ENCODE measurements around the gene MAGEA2. TPM values are rescaled to one million over a fixed set of nuclear protein-coding genes. Genes with fewer than 3 reads are reported as not detected.

MAGEA2 gene
- total RNA-seq: not detected in 2 replicates

GRCh38 chrX:152753686-152754650, at the start of gene MAGEA2:
Gene MAGEA2, minus strand, starts transcription at chrX:152753842. Its CDS starts 2,479 bp downstream, at chrX:152751363.

DNA sequence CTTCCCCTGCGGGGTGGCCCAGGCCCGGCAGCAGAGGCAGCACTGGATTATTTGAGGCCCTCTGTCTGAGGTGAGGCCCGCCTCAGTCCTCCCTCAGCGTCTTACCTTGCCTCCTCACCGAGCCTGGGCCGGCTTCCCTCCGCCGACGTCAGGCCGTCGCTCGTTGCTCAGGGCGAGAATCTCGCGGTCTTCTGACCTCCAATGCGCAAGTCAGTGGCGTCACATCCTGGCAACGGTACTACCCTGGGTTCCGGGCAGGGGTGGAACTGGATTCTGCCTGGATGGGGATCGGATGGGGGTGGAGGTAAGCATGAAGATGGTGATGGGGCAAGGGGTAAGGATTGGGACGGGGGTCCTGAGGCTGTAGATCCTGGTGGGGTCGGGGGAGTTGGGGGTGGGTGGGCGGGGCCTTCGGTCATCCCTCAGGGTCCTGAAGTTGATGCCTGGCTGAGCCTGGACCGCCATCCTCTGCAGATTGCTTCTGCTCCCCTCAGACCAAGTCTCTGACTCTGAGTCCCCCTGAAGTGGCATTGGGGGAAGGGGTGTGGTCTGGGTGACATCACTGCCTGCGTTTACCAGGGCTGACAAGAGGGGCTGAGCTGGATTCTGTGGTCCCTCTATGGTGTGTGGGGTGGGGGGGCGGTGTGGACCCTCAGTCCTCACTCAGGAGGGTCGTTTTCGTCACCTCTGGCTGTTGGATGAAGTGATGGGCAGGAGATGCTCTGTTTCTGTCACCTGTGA, 16.1 kb upstream of the MAGEA2 start, which contains the start of gene MAGEA6:
TSS of gene MAGEA6 (minus strand) at position 141 of the 741 bp plus-strand sequence. CDS start 2,039 bp downstream, outside the sequence.

DNA sequence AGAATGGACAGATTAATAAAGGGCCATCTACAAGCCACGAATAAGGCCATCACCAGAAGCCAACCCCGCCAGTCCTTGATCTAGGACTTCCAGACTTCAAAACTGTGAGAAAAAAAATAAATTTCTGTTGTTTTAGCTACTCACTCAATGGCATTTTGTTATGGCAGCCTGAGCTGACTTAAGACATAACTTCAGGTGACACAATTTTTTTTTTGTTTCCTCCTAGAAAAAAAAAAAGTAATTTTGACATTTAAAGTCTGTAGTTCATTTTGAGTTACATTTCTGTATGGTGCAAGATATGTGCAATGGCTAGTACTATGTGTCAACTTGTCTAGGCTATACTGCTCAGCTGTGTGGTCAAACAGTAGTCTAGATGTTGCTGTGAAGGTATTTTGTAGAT, 5.3 kb upstream of the MAGEA2 start, which contains the start of gene CSAG3:
TSS of gene CSAG3 (plus strand) at position 301 of the 400 bp plus-strand sequence.

DNA sequence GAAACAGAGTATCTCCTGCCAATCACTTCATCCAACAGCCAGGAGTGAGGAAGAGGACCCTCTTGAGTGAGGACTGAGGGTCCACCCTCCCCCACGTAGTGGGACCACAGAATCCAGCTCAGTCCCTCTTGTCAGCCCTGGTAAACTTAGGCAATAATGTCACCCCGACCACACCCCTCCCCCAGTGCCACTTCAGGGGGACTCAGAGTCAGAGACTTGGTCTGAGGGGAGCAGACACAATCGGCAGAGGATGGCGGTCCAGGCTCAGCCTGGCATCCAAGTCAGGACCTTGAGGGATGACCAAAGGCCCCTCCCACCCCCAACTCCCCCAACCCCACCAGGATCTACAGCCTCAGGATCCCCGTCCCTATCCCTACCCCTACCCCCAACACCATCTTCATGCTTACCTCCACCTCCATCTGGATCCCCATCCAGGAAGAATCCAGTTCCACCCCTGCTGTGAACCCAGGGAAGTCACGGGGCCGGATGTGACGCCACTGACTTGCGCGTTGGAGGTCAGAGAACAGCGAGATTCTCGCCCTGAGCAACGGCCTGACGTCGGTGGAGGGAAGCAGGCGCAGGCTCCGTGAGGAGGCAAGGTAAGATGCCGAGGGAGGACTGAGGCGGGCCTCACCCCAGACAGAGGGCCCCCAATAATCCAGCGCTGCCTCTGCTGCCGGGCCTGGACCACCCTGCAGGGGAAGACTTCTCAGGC, 20.2 kb downstream of the MAGEA2 start, which contains the start of the genes CSAG1 and MAGEA12:
TSS of gene CSAG1 (minus strand) at position 461 of the 715 bp plus-strand sequence. CDS start 1,261 bp downstream, outside the sequence.
TSS of gene MAGEA12 (plus strand) at position 497 of the 715 bp plus-strand sequence. CDS start 2,405 bp downstream, outside the sequence.

GRCh38 chrX:152713815-152714787, 39.5 kb downstream of the MAGEA2 start, which contains the start of gene MAGEA2B:
Gene MAGEA2B, plus strand, starts transcription at chrX:152714628. Its CDS starts 2,479 bp downstream, at chrX:152717107.

GRCh38 chrX:152709173-152709572, 44.5 kb downstream of the MAGEA2 start, which contains the start of gene CSAG2:
Gene CSAG2, minus strand, starts transcription at chrX:152709273. Its CDS starts 161 bp downstream, at chrX:152709112.

Other genes starting within 250 kb of the MAGEA2 start
- gene GABRQ, start 115.9 kb downstream of the MAGEA2 start, total RNA-seq: under 0.01 and 0.34 TPM in 2 replicates
- not detected in 2 replicates for gene MAGEA3, start 55.0 kb downstream of the MAGEA2 start, total RNA-seq
- gene CSAG2, start 44.6 kb downstream of the MAGEA2 start, total RNA-seq: not detected in 2 replicates
- gene MAGEA2B, start 39.2 kb downstream of the MAGEA2 start, total RNA-seq: not detected in 2 replicates
- not detected in 2 replicates for gene CSAG1, start 20.1 kb downstream of the MAGEA2 start, total RNA-seq
- gene MAGEA12, start 20.1 kb downstream of the MAGEA2 start, total RNA-seq: not detected in 2 replicates
- not detected in 2 replicates for gene CSAG3, start 5.4 kb upstream of the MAGEA2 start, total RNA-seq
- gene MAGEA6, start 15.8 kb upstream of the MAGEA2 start, total RNA-seq: not detected in 2 replicates
- 26.3 and 28.2 TPM in 2 replicates for gene CETN2, start 76.9 kb upstream of the MAGEA2 start, total RNA-seq
- 20.8 and 28.8 TPM in 2 replicates for gene NSDHL, start 77.2 kb upstream of the MAGEA2 start, total RNA-seq
- 143 and 162 TPM in 2 replicates for gene ZNF185, start 144.2 kb upstream of the MAGEA2 start, total RNA-seq
- not detected in 2 replicates for gene PNMA5, start 240.3 kb upstream of the MAGEA2 start, total RNA-seq

All from nasal cavity respiratory epithelium epithelial cell of viscerocranial mucosa (primary cell).